Subcutaneous abdominal adipose tissue (tissue), 5 donors: ENCODE measurements around the gene UBR3.
"Not testable (repeated sequence)": the region's sequence is repeated elsewhere in the genome, so short reads cannot be mapped to it uniquely, and the experiment has no call there.

Experiments used
- H3K27ac ChIP-seq: one replicate; pipeline ENCODE4 v1.7.0; 2013; ENCODE audit warnings: low read depth, mild to moderate bottlenecking, inconsistent platforms, low read length, moderate library complexity
- H3K27me3 ChIP-seq, 5 donors: one replicate each; pipeline ENCODE4 v1.7.0; 2013; ENCODE audit warnings: low read length in 5 of 5, inconsistent platforms in 1 of 5; ENCODE audit not compliant: control insufficient read depth in 5 of 5, insufficient read depth in 4 of 5
- H3K36me3 ChIP-seq, 5 donors: one replicate each; pipeline ENCODE4 v1.7.0; 2013; ENCODE audit warnings: low read length in 5 of 5; ENCODE audit not compliant: control insufficient read depth in 5 of 5, insufficient read depth in 5 of 5
- H3K4me1 ChIP-seq, 5 donors: one replicate each; pipeline ENCODE4 v1.7.0; 2013; ENCODE audit warnings: low read length in 5 of 5, mild to moderate bottlenecking in 3 of 5, moderate library complexity in 1 of 5; ENCODE audit not compliant: control insufficient read depth in 5 of 5, insufficient read depth in 5 of 5
- H3K4me3 ChIP-seq, 5 donors: one replicate each; pipeline ENCODE4 v1.7.0; 2013; ENCODE audit warnings: low read length in 5 of 5, low read depth in 1 of 5
- H3K9ac ChIP-seq, 5 donors: one replicate each; pipeline ENCODE4 v1.7.0; 2013; ENCODE audit warnings: low read length in 5 of 5, mild to moderate bottlenecking in 4 of 5, moderate library complexity in 3 of 5
- H3K9me3 ChIP-seq, 5 donors: one replicate each; pipeline ENCODE4 v1.7.0; 2013; ENCODE audit warnings: low read length in 5 of 5; ENCODE audit not compliant: control insufficient read depth in 5 of 5
- donor health status: healthy.
- donor health status: healthy.
- donor health status: healthy.
- donor health status: healthy.
- donor health status: healthy.

UBR3 gene

GRCh38 chr2:170092436-170093060 is 265.3 kb downstream of the UBR3 start:
- H3K27me3 ChIP-seq = no peaks in the 10 kb centered on the region
- peaks cover 2 to 10% (median 4%) of the 10 kb centered on the region in 5 donors for H3K9me3 ChIP-seq
- H3K36me3 ChIP-seq = no peaks in the 10 kb centered on the region
- no peak overlapping the region for H3K27ac ChIP-seq
- no peak overlapping the region for H3K4me3 ChIP-seq
- H3K4me1 ChIP-seq = peaks cover 0 to 2% (median 0%) of the 10 kb centered on the region in 5 donors
- H3K9ac ChIP-seq = no peak overlapping the region

GRCh38 chr2:170095380-170095779 is 268.1 kb downstream of the UBR3 start:
- H3K9ac ChIP-seq = no peak overlapping the region
- H3K4me3 ChIP-seq = no peak overlapping the region
- no peaks in the 10 kb centered on the region for H3K36me3 ChIP-seq
- H3K27ac ChIP-seq = no peak overlapping the region
- no peaks in the 10 kb centered on the region for H3K27me3 ChIP-seq
- H3K4me1 ChIP-seq = no peaks in the 10 kb centered on the region
- peaks cover 2 to 10% (median 4%) of the 10 kb centered on the region in 5 donors for H3K9me3 ChIP-seq

GRCh38 chr2:170098626-170099312 is 271.5 kb downstream of the UBR3 start:
- H3K4me1 ChIP-seq = no peaks in the 10 kb centered on the region
- H3K4me3 ChIP-seq = no peak overlapping the region
- H3K9me3 ChIP-seq = peaks cover 0 to 4% (median 4%) of the 10 kb centered on the region in 5 donors
- no peaks in the 10 kb centered on the region for H3K36me3 ChIP-seq
- H3K9ac ChIP-seq = no peak overlapping the region
- no peak overlapping the region for H3K27ac ChIP-seq
- no peaks in the 10 kb centered on the region for H3K27me3 ChIP-seq

- no peak overlapping the region for H3K9ac ChIP-seq
- H3K27me3 ChIP-seq = no peaks in the 10 kb centered on the region
Observed at GRCh38 chr2:170101789-170102188, 274.5 kb downstream of the UBR3 start.

DNA sequence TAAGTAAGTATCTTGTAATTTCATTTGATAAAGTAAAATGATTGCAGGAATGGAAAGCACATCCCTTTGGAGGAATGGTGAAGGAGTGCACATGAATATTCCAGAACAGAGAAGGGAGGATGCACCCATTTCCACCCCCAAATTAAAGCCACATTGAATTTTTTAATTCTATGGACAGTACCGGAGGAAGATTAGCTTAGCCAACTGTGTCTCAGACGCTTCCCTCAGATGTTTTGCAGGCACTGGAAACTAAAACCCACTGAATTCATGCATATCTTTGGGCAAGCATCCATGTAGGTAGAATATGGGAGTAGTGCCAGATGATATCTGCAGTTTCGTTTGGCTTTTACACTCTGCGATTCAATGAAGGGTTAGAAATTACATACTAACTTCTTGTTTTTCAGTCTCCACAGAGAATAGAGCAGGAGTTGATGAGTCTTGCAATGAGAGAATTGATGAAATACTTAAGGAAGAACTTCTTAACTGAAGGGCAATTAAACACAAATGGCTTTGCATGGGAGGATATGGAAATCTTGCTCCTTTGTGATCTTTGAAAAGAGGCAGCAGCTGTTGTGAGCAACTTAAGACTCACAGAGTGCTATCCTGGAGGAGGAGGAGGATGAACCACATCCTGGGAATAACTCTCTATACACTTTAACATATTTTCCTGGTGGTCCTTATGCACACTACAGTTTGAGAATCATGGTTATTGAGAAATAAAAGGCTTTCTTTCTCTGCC is 279.0 kb downstream of the UBR3 start:
- Histone ChIP-seq H3K4me1 (no peaks in the 10 kb centered on the region), H3K27ac (no peak overlapping the region), H3K4me3 (no peak overlapping the region), H3K27me3 (no peaks in the 10 kb centered on the region), H3K9me3 (no peaks in the 10 kb centered on the region), H3K36me3 (no peaks in the 10 kb centered on the region), H3K9ac (no peak overlapping the region)

More at GRCh38 chr2:170101789-170102188, 274.5 kb downstream of the UBR3 start:
- H3K27ac ChIP-seq = no peak overlapping the region
- H3K36me3 ChIP-seq = no peaks in the 10 kb centered on the region
- H3K9me3 ChIP-seq = peaks cover 0 to 3% (median 3%) of the 10 kb centered on the region in 5 donors
- no peak overlapping the region for H3K4me3 ChIP-seq
- H3K4me1 ChIP-seq = no peaks in the 10 kb centered on the region

DNA sequence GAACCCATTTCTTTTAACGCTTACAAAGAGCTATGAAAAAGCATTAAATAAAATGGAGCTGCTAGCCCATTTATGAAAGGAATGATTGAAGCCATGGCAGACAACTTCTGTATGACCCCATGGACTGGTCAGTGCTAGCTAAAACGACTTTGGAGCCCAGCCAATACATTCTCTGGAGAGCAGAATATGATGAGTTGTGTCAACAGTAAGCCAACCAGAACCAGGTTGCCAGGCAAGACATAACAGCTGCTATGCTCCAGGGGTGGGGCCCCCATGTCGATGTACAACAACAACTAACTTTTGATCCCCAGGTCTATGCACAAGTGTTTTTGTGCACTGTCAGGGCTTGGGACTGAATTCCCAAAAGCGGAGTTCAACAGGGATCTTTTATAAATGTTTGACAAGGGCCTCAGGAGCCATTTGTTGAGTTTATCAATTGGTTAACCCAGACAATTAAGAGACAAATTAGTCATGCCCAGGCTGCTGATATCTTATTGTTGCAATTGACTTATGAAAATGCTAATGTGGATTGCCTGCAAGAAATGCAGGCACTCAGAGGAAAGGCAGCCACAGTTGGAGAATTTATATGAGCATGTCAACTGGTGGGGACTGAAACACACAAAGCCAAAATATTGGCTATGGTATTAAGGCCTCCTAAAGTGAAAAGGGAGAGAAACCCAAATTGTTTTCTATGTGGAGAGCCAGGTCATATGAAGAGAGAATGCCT is 286.1 kb downstream of the UBR3 start:
- Histone ChIP-seq H3K36me3 (no peaks in the 10 kb centered on the region), H3K9ac (no peak overlapping the region), H3K27ac (no peak overlapping the region), H3K4me1 (no peaks in the 10 kb centered on the region), H3K27me3 (no peaks in the 10 kb centered on the region), H3K4me3 (no peak overlapping the region), H3K9me3 (peaks cover 0 to 5% (median 0%) of the 10 kb centered on the region in 5 donors)

DNA sequence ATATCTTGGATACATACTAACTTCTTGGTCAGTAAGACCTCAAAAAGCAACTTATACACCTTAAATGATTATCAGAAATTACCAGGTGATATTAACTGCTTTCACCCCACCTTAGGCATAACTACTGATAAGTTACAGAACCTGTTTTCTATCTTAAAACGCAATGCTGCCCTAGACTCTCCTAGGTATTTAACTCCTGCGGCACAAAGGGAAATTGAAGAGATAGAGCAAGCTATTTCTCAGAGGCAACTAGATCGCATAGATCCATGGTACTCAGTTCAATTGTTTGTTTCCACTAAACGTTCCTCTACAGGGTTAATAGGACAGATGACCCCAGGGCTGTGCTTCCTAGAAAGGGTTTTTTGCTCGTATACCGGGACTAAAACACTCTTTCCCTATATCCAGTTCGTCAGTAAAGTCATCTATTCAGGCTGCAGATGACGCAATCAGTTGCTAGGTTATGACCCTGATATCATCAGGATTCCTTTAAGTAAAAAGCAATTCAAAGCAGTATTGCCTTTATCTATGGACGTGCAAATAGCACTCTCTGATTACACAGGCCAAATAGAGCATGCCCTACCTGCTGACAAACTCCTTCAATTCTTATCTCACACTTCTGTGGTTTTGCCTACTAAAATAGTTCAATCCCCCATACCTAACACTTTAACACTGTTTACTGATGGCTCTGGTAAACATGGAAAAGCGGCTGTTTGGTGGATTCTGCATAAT is 288.4 kb downstream of the UBR3 start:
- no peaks in the 10 kb centered on the region for H3K36me3 ChIP-seq
- H3K27me3 ChIP-seq = no peaks in the 10 kb centered on the region
- H3K4me3 ChIP-seq = no peak overlapping the region
- H3K4me1 ChIP-seq = no peaks in the 10 kb centered on the region
- H3K27ac ChIP-seq = no peak overlapping the region
- peaks cover 0 to 7% (median 5%) of the 10 kb centered on the region in 5 donors for H3K9me3 ChIP-seq
- no peak overlapping the region for H3K9ac ChIP-seq

DNA sequence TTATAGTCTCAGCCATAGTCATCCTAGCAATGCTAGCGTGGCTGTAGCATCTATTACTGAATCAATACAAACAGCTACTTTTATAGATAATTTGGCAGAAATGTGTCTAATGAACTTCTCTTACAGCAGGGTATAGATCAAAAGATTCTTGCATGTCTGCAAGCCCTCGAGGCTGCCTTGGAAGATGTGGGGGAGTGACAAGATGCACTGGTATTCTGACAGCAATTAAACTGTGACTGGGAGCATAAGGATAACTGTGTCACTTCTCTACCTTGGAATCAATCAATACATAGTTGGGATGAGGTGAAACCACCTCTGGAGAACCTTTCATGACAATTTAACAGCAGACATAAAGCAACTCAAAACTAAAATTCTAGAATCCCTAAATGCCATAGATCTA is 291.4 kb downstream of the UBR3 start:
- Histone ChIP-seq H3K4me1 (no peaks in the 10 kb centered on the region), H3K27ac (no peak overlapping the region), H3K9me3 (peaks cover 0 to 7% (median 5%) of the 10 kb centered on the region in 5 donors), H3K4me3 (no peak overlapping the region), H3K36me3 (no peaks in the 10 kb centered on the region), H3K27me3 (no peaks in the 10 kb centered on the region), H3K9ac (no peak overlapping the region)

GRCh38 chr2:170119326-170119725 is 292.1 kb downstream of the UBR3 start:
- H3K9ac ChIP-seq, H3K9me3 ChIP-seq, H3K4me3 ChIP-seq, H3K4me1 ChIP-seq, H3K27ac ChIP-seq, H3K36me3 ChIP-seq, H3K27me3 ChIP-seq: not testable (repeated sequence)
